ENCODE measurements around the gene PARP12. TPM values are rescaled to one million over a fixed set of nuclear protein-coding genes. Genes with fewer than 3 reads are reported as not detected.
A peak's percentile ranks its signal among the peaks of the same experiment; 100 is the strongest.

PARP12 gene
- total RNA-seq, 6 experiments from 2014 or later: 6.3 to 14.0 (median 11.8) TPM

DNA sequence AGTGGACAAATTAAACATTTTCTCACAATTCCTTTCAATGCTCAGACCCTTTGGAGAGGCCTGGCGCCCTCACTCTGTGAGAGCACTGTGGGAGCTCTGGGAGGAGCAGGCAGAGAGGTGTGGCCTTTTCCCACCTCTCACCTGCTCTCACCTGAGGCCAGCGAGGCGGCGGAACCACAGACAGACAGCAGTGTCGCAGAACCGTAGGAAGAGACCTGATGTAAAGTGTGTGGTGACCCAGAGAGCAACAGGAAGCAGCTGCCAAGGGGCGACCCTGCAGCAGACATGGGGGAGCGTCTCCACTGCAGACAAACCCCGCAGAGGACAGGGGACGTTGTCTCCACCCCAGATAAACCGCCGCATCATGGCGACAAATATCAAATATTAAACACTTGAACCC, 15.6 kb upstream of the PARP12 start:
- no peak for DNase-seq
- Mint-ChIP-seq H3K4me3 (no peak overlapping the region), H3K36me3 (ENCODE audit: low read depth) (no peaks in the 10 kb centered on the region), H3K9me3 (no peaks in the 10 kb centered on the region), H3K4me1 (ENCODE audit: low read depth) (peaks cover 9% of the 10 kb centered on the region), H3K27me3 (ENCODE audit: insufficient read depth) (peaks cover 11% of the 10 kb centered on the region; the same call in 1 of the 2 replicates), H3K27ac (no peak overlapping the region)
- TF ChIP-seq, protein P1, sequence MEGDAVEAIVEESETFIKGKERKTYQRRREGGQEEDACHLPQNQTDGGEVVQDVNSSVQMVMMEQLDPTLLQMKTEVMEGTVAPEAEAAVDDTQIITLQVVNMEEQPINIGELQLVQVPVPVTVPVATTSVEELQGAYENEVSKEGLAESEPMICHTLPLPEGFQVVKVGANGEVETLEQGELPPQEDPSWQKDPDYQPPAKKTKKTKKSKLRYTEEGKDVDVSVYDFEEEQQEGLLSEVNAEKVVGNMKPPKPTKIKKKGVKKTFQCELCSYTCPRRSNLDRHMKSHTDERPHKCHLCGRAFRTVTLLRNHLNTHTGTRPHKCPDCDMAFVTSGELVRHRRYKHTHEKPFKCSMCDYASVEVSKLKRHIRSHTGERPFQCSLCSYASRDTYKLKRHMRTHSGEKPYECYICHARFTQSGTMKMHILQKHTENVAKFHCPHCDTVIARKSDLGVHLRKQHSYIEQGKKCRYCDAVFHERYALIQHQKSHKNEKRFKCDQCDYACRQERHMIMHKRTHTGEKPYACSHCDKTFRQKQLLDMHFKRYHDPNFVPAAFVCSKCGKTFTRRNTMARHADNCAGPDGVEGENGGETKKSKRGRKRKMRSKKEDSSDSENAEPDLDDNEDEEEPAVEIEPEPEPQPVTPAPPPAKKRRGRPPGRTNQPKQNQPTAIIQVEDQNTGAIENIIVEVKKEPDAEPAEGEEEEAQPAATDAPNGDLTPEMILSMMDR (IDR thresholded peaks at IDR 0.05): no peak

DNA sequence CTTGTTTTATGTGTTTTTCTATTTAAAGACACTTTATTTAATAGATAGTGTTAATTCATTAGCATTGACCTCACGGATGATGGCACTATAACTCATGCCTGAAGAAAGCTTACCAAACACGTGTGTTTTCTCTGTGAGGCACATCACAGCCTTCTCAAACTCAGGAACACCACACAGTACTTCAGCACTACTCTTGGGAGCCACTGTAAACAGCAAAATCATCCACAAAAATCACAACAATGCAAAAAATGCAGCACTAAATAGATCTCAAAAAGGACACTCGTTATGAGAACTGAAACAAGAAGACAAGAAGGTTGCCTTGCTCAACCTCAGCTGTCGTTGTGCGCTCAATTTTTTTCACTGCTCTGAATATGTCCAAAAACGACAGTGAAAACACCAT, 12.0 kb upstream of the PARP12 start:
- Mint-ChIP-seq H3K4me3 (no peak overlapping the region), H3K4me1 (ENCODE audit: low read depth) (peaks cover 9% of the 10 kb centered on the region), H3K27me3 (ENCODE audit: insufficient read depth) (peaks cover 18% of the 10 kb centered on the region; the same call in 1 of the 2 replicates), H3K9me3 (peaks cover 8% of the 10 kb centered on the region; the same call in 1 of the 2 replicates), H3K36me3 (ENCODE audit: low read depth) (no peaks in the 10 kb centered on the region; the same call in 1 of the 2 replicates), H3K27ac (no peak overlapping the region)
- peak; percentile 31 for DNase-seq
- TF ChIP-seq, protein P1 (IDR thresholded peaks at IDR 0.05): no peak

DNA sequence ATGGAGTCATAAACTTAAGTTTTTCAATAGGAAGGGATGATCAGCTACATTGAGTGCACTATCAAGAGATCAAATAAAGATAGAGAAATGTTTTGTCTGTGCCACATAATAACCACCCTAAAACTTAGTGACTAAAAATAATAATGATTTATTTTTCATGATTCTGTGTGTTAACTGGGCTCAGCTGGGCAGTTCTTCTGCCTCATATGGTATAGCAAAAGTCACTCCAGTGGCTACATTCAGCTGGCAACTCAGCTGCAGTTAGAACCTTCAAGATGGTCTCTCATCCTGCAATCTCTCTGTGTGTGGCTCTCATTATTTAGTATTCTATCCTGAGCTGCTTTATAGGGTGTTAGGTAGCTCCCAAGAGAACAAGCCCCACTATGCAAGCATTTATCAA, 7.8 kb upstream of the PARP12 start:
- no peak for DNase-seq
- Mint-ChIP-seq H3K9me3 (peaks cover 35% of the 10 kb centered on the region), H3K27me3 (ENCODE audit: insufficient read depth) (peaks cover 16% of the 10 kb centered on the region), H3K4me3 (no peak overlapping the region), H3K27ac (no peak overlapping the region), H3K36me3 (ENCODE audit: low read depth) (peaks cover 26% of the 10 kb centered on the region), H3K4me1 (ENCODE audit: low read depth) (peaks cover 9% of the 10 kb centered on the region)
- TF ChIP-seq, protein P1 (IDR thresholded peaks at IDR 0.05): no peak

DNA sequence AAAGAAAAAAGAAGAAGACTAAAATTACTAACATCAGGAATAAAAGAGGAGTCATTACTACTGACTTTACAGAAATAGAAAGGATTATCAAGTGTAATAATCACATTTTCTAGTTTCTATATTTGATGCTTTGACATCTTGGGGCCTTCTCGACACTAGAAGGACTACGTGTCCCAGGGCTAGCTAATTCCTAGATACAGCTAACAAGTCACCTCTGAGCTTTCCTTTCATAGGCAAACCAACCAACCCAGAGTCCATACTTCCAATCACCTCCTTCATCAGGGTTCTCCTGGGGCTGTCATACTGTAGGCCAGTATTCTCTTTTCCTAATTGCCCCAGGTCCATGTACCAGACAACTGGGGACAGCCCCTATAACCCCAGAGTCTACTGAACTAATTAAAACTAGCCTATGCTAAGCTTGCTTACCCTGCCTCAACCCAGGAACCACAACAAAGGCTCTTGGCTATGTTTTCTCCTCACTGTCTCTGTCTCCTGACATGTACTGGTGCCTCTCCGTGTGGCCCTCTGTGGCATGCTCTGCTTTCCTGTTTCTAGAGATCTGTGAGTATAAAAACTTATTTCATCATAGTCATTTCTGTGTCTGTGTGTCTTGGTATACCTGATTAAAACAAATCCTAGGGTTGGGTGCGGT, 6.7 kb upstream of the PARP12 start:
- Mint-ChIP-seq H3K9me3 (peaks cover 36% of the 10 kb centered on the region), H3K4me1 (ENCODE audit: low read depth) (peaks cover 2% of the 10 kb centered on the region; the same call in 1 of the 2 replicates), H3K27ac (no peak overlapping the region), H3K36me3 (ENCODE audit: low read depth) (peaks cover 27% of the 10 kb centered on the region), H3K4me3 (no peak overlapping the region), H3K27me3 (ENCODE audit: insufficient read depth) (peaks cover 14% of the 10 kb centered on the region)
- DNase-seq: no peak
- TF ChIP-seq, protein P1 (IDR thresholded peaks at IDR 0.05): no peak

DNA sequence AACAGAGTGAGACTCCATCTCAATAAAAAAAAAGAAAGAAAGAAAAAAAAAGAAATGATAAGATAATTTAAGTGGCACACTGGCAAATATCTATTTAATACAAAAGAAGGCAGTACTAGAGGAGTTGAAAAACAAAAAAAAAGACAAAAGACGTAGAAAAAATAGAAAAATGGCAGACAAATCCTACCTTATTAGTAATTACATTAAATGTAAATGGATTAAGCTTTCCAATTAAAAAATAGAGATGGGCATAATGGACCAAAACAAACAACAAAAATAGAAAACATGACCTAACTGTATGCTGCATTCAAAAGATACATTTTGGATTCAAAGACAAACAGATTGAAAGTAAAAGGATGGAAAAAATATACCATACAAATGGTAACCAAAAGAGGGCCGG, 5.3 kb upstream of the PARP12 start:
- Mint-ChIP-seq H3K27ac (no peak overlapping the region), H3K4me3 (no peak overlapping the region), H3K9me3 (peaks cover 36% of the 10 kb centered on the region), H3K4me1 (ENCODE audit: low read depth) (no peaks in the 10 kb centered on the region), H3K36me3 (ENCODE audit: low read depth) (peaks cover 27% of the 10 kb centered on the region), H3K27me3 (ENCODE audit: insufficient read depth) (peaks cover 13% of the 10 kb centered on the region)
- TF ChIP-seq, protein P1 (IDR thresholded peaks at IDR 0.05): no peak
- no peak for DNase-seq

All from HFFc6 (cell line).